ENCODE measurements around the gene DPYSL4.

- TF ChIP-seq CTCF (IDR thresholded peaks at IDR 0.05) (no peak), POLR2AphosphoS5 (IDR thresholded peaks at IDR 0.05) (no peak), POLR2A (IDR thresholded peaks at IDR 0.05) (no peak)
These were observed 45.0 kb upstream of the DPYSL4 start for GRCh38 chr10:132141526-132142395.

Data from prostate gland (tissue), 2 donors.